Left hindlimb (tissue), 1 donor: ENCODE results near the gene OGT.
"Not testable (repeated sequence)": the region's sequence is repeated elsewhere in the genome, so short reads cannot be mapped to it uniquely, and the experiment has no call there.

Experiments
- DNase-seq: peaks from one replicate; pipeline ENCODE4 v3.0.0-alpha.2; 2018

The OGT gene

GRCh38 chrX:71532753-71533425 is at the start of gene OGT:
Gene OGT, plus strand, starts transcription at chrX:71533104. Its CDS starts 196 bp downstream, at chrX:71533300.
- peak; percentile 94 for DNase-seq

GRCh38 chrX:71487814-71488213 is 45.1 kb upstream of the OGT start:
- no peak for DNase-seq

GRCh38 chrX:71489540-71489939 is 43.4 kb upstream of the OGT start:
- no peak for DNase-seq

GRCh38 chrX:71492231-71493065 is 40.5 kb upstream of the OGT start:
- DNase-seq = peak; percentile 47

GRCh38 chrX:71493111-71493613 is 39.7 kb upstream of the OGT start:
- DNase-seq = no peak

- DNase-seq = not testable (repeated sequence)
Measured at GRCh38 chrX:71495979-71496378, 36.9 kb upstream of the OGT start.

- DNase-seq = no peak
Measured at GRCh38 chrX:71496476-71496875, 36.4 kb upstream of the OGT start.

- DNase-seq = not testable (repeated sequence)
Measured at GRCh38 chrX:71502080-71502479, 30.8 kb upstream of the OGT start.

- DNase-seq = no peak
Measured at GRCh38 chrX:71504346-71504745, 28.6 kb upstream of the OGT start.

- no peak for DNase-seq
Measured at GRCh38 chrX:71509289-71509688, 23.6 kb upstream of the OGT start.

- DNase-seq = no peak
Measured at GRCh38 chrX:71510161-71510560, 22.7 kb upstream of the OGT start.

- DNase-seq = not testable (repeated sequence)
Measured at GRCh38 chrX:71513731-71514130, 19.2 kb upstream of the OGT start.

- no peak for DNase-seq
Measured at GRCh38 chrX:71514367-71515037, 18.4 kb upstream of the OGT start.

- DNase-seq = no peak
Measured at GRCh38 chrX:71515038-71515396, 17.9 kb upstream of the OGT start.

- no peak for DNase-seq
Measured at GRCh38 chrX:71525316-71525715, 7.6 kb upstream of the OGT start.

GRCh38 chrX:71532078-71532752 is 689 bp upstream of the OGT start:
- no peak for DNase-seq

GRCh38 chrX:71533516-71533850 is 579 bp downstream of the OGT start:
- DNase-seq = no peak

GRCh38 chrX:71533851-71534561 is 1.1 kb downstream of the OGT start:
- peak; percentile 53 for DNase-seq

GRCh38 chrX:71534773-71535544 is 2.1 kb downstream of the OGT start:
- DNase-seq = no peak

- no peak for DNase-seq
Measured at GRCh38 chrX:71536285-71536684, 3.4 kb downstream of the OGT start.

- DNase-seq = no peak
Measured at GRCh38 chrX:71537743-71538142, 4.8 kb downstream of the OGT start.

- no peak for DNase-seq
Measured at GRCh38 chrX:71540801-71541200, 7.9 kb downstream of the OGT start.
